Activated T-helper 17 cell treated with anti-CD3 and anti-CD28 coated beads, Interleukin-2, amount 50 U/mL, for 72 hours (primary cell): ENCODE data around the gene CROCC2. TPM values are rescaled to one million over a fixed set of nuclear protein-coding genes. Genes with fewer than 3 reads are reported as not detected.

Experiments used
- ATAC-seq: fragments of 150-1000 bp; cut with Tn5 transposase; replicated peaks from 2 replicates; pipeline ENCODE4 v1.10.0; 2021; ENCODE audit warnings: mild to moderate bottlenecking, moderate library complexity
- H3K27ac Mint-ChIP-seq: one replicate; pipeline ENCODE4 v1.8.0; 2022; ENCODE audit warnings: mixed read lengths
- H3K27me3 Mint-ChIP-seq: one replicate; pipeline ENCODE4 v1.8.0; 2022; ENCODE audit warnings: mixed read lengths
- H3K36me3 Mint-ChIP-seq: one replicate; pipeline ENCODE4 v1.8.0; 2022; ENCODE audit warnings: low read depth, mild to moderate bottlenecking, mixed read lengths
- H3K4me1 Mint-ChIP-seq: one replicate; pipeline ENCODE4 v1.8.0; 2022; ENCODE audit warnings: mixed read lengths
- H3K4me3 Mint-ChIP-seq: one replicate; pipeline ENCODE4 v1.8.0; 2022; ENCODE audit warnings: mild to moderate bottlenecking, mixed read lengths
- H3K9me3 Mint-ChIP-seq: one replicate; pipeline ENCODE4 v1.8.0; 2022; ENCODE audit warnings: mixed read lengths
- total RNA-seq, 2 donors: library from RNA; stranded (reverse); gene quantifications; one replicate each; pipeline ENCODE4 v1.2.3, GENCODE V29; 2022

CROCC2 gene
- total RNA-seq, 2 donors from 2014 or later: not detected

DNA sequence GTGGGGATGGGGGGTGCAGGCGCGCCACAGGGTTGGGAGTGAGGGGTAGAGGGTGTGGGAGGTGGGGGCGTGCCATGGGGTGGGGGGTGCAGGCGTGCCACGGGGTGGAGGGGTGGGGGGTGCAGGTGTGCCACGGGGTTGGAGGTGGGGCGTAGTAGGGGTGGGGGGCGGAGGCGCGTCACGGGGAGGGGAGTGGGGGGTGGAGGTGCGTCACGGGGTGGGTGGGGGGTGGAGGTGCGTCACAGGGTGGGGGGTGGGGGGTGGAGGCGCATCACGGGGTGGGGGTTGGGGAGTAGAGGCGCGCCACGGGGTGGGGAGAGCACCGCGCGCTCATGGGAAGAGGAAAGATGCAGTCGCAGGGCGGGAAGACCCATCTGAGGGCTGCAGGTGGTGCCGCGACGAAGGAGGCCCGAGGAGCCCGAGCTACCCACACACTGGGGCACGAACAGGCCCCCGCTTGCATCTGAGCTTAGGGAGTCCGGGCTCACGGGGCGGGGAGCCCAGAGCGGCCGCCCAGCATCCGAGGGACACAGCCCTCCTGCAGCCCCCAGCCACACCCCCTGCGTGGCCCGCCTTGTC is 129.8 kb downstream of the CROCC2 start:
- Mint-ChIP-seq H3K27ac (no peak overlapping the region), H3K4me1 (peaks cover 5% of the 10 kb centered on the region), H3K4me3 (peak overlapping the region; percentile 65), H3K9me3 (no peaks in the 10 kb centered on the region), H3K27me3 (no peaks in the 10 kb centered on the region), H3K36me3 (no peaks in the 10 kb centered on the region)
- ATAC-seq: peak; percentile 31

DNA sequence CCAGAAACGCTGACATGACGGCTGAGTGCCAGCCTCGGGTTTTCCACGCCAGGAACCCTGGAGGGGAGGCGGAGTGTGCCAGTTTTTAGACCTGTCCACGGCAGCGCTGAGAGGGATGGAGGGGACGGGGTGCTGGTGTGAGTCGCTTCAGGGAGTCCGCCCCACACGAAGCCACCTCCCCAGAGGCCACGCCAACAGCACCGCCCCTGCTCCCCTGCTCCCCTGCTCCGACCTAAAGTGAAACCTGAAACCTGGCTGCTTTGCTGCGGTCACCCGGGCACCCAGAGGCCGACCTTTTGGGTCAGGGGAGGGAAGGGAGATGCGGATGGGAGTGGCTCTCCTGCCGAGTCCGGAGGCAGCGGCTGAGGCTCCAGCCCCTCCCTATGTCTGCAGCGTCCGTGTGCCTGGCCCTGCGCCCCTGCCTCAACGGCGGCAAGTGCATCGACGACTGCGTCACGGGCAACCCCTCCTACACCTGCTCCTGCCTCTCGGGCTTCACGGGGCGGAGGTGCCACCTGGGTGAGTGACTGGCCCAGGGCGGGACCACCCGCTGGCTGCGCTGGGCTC is 130.3 kb downstream of the CROCC2 start:
- Mint-ChIP-seq H3K27me3 (no peaks in the 10 kb centered on the region), H3K27ac (no peak overlapping the region), H3K9me3 (no peaks in the 10 kb centered on the region)

DNA sequence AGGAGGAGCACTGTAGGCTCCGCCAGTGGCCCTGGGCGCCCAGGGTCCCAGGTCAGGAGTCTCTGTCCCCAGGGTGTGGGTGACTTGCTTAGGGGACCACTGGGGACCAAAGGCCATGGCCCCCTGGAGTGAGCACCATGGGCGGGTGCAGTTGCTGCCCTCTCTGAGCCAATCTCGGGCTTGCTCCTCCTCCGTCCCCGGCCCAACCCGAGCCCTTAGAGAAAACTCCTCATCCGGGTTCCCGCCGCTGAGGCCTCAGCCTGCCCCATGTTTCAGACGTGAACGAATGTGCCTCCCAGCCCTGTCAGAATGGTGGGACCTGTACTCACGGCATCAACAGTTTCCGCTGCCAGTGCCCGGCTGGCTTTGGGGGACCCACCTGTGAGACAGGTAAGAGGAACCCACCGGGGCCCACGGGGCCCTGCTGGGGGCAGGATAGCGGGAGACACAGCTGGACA is 130.9 kb downstream of the CROCC2 start:
- peaks cover 5% of the 10 kb centered on the region for H3K4me1 Mint-ChIP-seq
- peak; percentile 59 for ATAC-seq
- no peaks in the 10 kb centered on the region for H3K9me3 Mint-ChIP-seq

More for the DNA sequence above, 130.3 kb downstream of the CROCC2 start:
- peak; percentile 90 for ATAC-seq
- H3K36me3 Mint-ChIP-seq: no peaks in the 10 kb centered on the region
- peaks cover 5% of the 10 kb centered on the region for H3K4me1 Mint-ChIP-seq
- peak overlapping the region; percentile 65 for H3K4me3 Mint-ChIP-seq

DNA sequence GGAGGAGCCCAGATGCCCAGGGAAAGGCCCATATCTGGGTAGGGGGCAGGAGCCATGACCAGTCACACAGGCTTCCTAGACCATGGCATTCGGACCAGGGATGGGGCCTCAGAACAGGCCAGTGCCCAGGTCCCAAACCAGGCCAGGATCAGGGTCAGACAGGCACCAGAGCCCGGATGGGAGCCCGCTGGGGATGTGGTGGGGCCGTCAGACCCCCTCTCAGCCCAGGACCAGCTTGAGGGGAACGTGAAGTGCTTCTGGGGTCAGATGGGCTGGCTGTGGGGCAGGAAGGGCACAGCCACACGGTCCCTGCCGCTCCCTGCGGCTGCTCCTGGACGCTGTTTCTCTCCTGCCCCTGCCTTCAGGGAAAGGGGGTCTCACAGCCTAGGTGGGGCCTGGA is 131.4 kb downstream of the CROCC2 start:
- no peak for ATAC-seq
- peaks cover 5% of the 10 kb centered on the region for H3K4me1 Mint-ChIP-seq
- no peaks in the 10 kb centered on the region for H3K27me3 Mint-ChIP-seq
- H3K9me3 Mint-ChIP-seq: no peaks in the 10 kb centered on the region
- H3K36me3 Mint-ChIP-seq: no peaks in the 10 kb centered on the region
- peak overlapping the region; percentile 28 for H3K27ac Mint-ChIP-seq
- peak overlapping the region; percentile 65 for H3K4me3 Mint-ChIP-seq

More for the DNA sequence above, 130.9 kb downstream of the CROCC2 start:
- H3K27ac Mint-ChIP-seq: peak overlapping the region; percentile 28
- H3K27me3 Mint-ChIP-seq: no peaks in the 10 kb centered on the region
- H3K4me3 Mint-ChIP-seq: peak overlapping the region; percentile 65
- no peaks in the 10 kb centered on the region for H3K36me3 Mint-ChIP-seq

DNA sequence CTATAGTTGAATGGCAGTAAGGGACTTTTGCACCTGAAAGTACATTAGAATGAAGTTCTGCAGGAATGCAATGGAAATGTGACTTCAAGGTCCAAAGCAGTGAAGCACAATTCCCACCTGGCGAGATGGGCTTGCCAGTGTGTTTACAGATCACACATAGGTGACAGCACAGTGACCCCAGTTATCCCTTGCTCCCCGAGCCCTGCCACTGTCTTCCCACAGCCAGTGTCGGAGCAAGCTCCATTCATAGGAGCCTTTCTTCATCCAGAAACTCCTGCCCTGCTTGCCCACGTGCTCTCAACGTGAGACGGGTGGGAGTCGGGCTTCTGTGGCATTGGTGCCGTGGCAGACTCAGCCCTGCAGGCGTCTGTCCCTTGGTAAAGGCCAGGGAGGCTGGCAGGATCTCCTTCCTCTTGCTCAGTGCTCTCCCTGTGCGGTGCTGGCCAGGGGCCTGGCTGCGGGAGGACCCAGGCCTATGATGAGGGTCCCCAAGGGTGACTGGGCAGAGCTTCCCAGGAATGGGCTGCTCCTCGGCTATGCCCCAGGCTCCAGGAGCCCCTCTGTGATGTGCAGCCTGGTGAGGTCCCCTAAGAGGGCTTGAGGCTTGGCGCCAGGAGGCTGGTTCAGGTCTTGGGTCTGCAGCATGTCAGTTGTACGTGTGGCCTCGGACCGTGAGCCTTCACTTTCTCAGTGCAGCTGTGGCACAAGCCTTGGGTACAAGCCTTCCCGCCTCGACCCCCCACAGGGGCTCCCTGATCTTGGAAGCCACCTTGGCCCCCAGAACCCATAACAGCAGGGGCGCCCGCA is 132.4 kb downstream of the CROCC2 start:
- no peaks in the 10 kb centered on the region for H3K36me3 Mint-ChIP-seq
- H3K4me1 Mint-ChIP-seq: peaks cover 5% of the 10 kb centered on the region
- peak overlapping the region; percentile 37 for H3K27ac Mint-ChIP-seq
- H3K27me3 Mint-ChIP-seq: no peaks in the 10 kb centered on the region
- ATAC-seq: no peak
- H3K4me3 Mint-ChIP-seq: peak overlapping the region; percentile 65
- no peaks in the 10 kb centered on the region for H3K9me3 Mint-ChIP-seq

DNA sequence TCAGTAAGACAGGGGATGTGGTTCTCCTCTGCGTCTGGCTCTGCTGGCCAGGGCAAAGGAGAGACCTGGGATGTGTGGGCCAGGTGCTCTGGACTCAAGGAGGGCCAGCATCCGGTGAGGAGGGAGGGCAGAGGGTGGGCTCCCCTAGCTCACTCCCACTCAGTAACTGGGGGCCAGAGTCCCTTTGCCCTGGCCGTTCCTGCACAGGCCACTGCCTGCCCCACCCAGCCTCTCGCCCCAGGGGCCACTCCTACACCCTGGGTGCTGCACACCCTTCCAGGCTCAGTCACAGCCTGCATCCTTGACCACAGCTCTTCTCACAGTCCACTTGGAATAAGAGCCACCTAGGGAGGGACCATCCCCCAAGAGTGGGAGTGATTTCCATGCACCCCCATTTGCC is 133.3 kb downstream of the CROCC2 start:
- H3K27ac Mint-ChIP-seq: no peak overlapping the region

DNA sequence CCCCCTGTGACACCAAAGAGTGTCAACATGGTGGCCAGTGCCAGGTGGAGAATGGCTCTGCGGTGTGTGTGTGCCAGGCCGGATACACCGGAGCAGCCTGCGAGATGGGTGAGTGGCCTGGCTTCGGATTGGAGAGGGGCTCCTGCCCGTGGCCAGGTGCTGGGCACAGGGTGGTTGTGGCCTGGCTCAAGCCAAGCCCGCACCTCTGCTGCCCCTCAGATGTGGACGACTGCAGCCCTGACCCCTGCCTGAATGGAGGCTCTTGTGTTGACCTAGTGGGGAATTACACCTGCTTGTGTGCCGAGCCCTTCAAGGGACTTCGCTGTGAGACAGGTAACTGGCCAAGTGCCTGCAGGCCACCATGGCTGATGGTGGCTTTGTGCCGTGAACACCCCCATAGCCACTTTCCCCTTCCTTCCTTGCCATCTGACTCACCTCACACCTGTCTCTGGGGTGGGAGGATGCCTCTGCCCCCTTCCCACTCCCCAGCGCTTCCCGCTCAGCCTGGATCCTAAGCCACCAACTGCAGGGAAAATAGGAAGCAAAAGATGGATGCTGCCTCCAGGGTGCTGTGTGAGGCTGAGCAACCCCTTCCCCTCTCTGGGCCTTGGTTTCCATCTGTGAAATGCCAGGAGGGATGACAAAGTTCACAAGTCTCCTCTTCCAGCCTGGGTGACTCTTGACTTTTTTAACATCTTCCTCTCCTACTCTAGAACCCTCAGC is 134.1 kb downstream of the CROCC2 start:
- Mint-ChIP-seq H3K27me3 (no peaks in the 10 kb centered on the region), H3K27ac (no peak overlapping the region), H3K4me1 (peaks cover 5% of the 10 kb centered on the region), H3K36me3 (no peaks in the 10 kb centered on the region), H3K4me3 (no peak overlapping the region), H3K9me3 (no peaks in the 10 kb centered on the region)
- ATAC-seq: no peak

More for the DNA sequence above, 133.3 kb downstream of the CROCC2 start:
- Mint-ChIP-seq H3K27me3 (no peaks in the 10 kb centered on the region), H3K9me3 (no peaks in the 10 kb centered on the region), H3K4me3 (no peak overlapping the region), H3K36me3 (no peaks in the 10 kb centered on the region), H3K4me1 (peaks cover 5% of the 10 kb centered on the region)
- no peak for ATAC-seq

DNA sequence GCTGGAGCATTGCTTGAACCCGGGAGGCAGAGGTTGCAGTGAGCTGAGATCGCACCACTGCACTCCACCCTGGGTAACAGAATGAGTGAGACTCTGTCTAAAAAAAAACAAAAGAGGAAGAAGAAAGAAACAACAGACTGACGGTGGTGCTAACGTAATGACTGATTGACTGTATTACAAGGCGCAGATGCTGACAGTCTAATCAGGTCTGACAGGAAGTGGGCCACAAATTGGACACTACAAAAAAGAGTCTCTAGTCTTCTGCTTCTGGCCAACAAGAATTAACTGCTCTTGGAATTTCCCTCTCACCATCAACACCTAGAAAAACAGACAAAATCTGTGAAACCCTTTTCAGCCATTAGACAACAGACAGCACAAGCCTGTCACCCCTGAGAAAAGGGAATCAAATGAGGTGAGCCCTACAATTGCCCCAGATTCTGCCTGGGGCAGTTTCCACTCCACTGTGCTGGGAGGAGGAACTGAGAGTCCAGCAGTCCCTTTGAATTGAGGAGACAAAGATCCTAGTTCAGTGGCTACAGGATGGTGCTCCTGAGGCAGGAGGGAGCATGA is 135.5 kb downstream of the CROCC2 start:
- peak; percentile 22 for ATAC-seq
- Mint-ChIP-seq H3K27me3 (no peaks in the 10 kb centered on the region), H3K9me3 (no peaks in the 10 kb centered on the region), H3K27ac (peak overlapping the region; percentile 52), H3K4me1 (peaks cover 5% of the 10 kb centered on the region), H3K4me3 (no peak overlapping the region), H3K36me3 (no peaks in the 10 kb centered on the region)

Other genes with a start within 250 kb of the CROCC2 start
- gene AQP12B, start 223.5 kb upstream of the CROCC2 start, total RNA-seq: not detected
- not detected for gene AQP12A, start 214.5 kb upstream of the CROCC2 start, total RNA-seq
- gene KIF1A, start 86.1 kb upstream of the CROCC2 start, total RNA-seq: 1 to 10 TPM in 1 of 2 donors, under 1 TPM in 1; 0.37 to 1.1 TPM
- not detected for gene AGXT, start 37.5 kb upstream of the CROCC2 start, total RNA-seq
- not detected for gene MAB21L4, start 10.2 kb upstream of the CROCC2 start, total RNA-seq
- gene SNED1, start 92.3 kb downstream of the CROCC2 start, total RNA-seq: 1 to 10 TPM; 3.0 to 4.8 TPM
- gene MTERF4, start 196.0 kb downstream of the CROCC2 start, total RNA-seq: 10 to 100 TPM; 36.4 to 86.5 TPM
- gene PASK, start 243.1 kb downstream of the CROCC2 start, total RNA-seq: 10 to 100 TPM; 71.0 to 73.6 TPM
- gene PPP1R7, start 244.1 kb downstream of the CROCC2 start, total RNA-seq: 10 to 100 TPM; 81.9 to 86.4 TPM